ENCODE measurements around the gene ENPP7.

Gene ENPP7

GRCh38 chr17:79784353-79785016, 53.7 kb downstream of the ENPP7 start:
- Histone ChIP-seq H3K4me3 (ENCODE audit: low read length) (no peak overlapping the region), H3K9me3 (ENCODE audit: control insufficient read depth, low read length) (no peaks in the 10 kb centered on the region), H3K36me3 (ENCODE audit: control insufficient read depth, insufficient read depth, low read length, severe bottlenecking) (no peaks in the 10 kb centered on the region), H3K9ac (ENCODE audit: low read length) (no peak overlapping the region), H3K27me3 (replicated peaks; ENCODE audit: control insufficient read depth, insufficient read depth, low read length) (peaks cover 69% of the 10 kb centered on the region), H3K4me1 (ENCODE audit: control insufficient read depth, insufficient read depth, low read length) (no peaks in the 10 kb centered on the region)
- DNase-seq (ENCODE audit: low read depth): no peak

GRCh38 chr17:79785017-79785899, 54.5 kb downstream of the ENPP7 start:
- no peak for DNase-seq (ENCODE audit: low read depth)
- Histone ChIP-seq H3K4me1 (ENCODE audit: control insufficient read depth, insufficient read depth, low read length) (peaks cover 3% of the 10 kb centered on the region), H3K27me3 (replicated peaks; ENCODE audit: control insufficient read depth, insufficient read depth, low read length) (peaks cover 69% of the 10 kb centered on the region), H3K36me3 (ENCODE audit: control insufficient read depth, insufficient read depth, low read length, severe bottlenecking) (no peaks in the 10 kb centered on the region), H3K9ac (ENCODE audit: low read length) (no peak overlapping the region), H3K9me3 (ENCODE audit: control insufficient read depth, low read length) (no peaks in the 10 kb centered on the region), H3K4me3 (ENCODE audit: low read length) (no peak overlapping the region)

GRCh38 chr17:79785900-79786810, 55.4 kb downstream of the ENPP7 start:
- DNase-seq (ENCODE audit: low read depth): no peak
- H3K27me3 ChIP-seq (replicated peaks; ENCODE audit: control insufficient read depth, insufficient read depth, low read length): peaks cover 73% of the 10 kb centered on the region

GRCh38 chr17:79786930-79787643, 56.3 kb downstream of the ENPP7 start:
- no peak for DNase-seq (ENCODE audit: low read depth)
- Histone ChIP-seq H3K9ac (ENCODE audit: low read length) (no peak overlapping the region), H3K9me3 (ENCODE audit: control insufficient read depth, low read length) (no peaks in the 10 kb centered on the region), H3K4me3 (ENCODE audit: low read length) (no peak overlapping the region), H3K36me3 (ENCODE audit: control insufficient read depth, insufficient read depth, low read length, severe bottlenecking) (no peaks in the 10 kb centered on the region), H3K27me3 (replicated peaks; ENCODE audit: control insufficient read depth, insufficient read depth, low read length) (peaks cover 75% of the 10 kb centered on the region), H3K4me1 (ENCODE audit: control insufficient read depth, insufficient read depth, low read length) (peaks cover 4% of the 10 kb centered on the region)

More at GRCh38 chr17:79785900-79786810, 55.4 kb downstream of the ENPP7 start:
- no peaks in the 10 kb centered on the region for H3K36me3 ChIP-seq (ENCODE audit: control insufficient read depth, insufficient read depth, low read length, severe bottlenecking)
- H3K9ac ChIP-seq (ENCODE audit: low read length): no peak overlapping the region
- no peaks in the 10 kb centered on the region for H3K9me3 ChIP-seq (ENCODE audit: control insufficient read depth, low read length)
- peaks cover 4% of the 10 kb centered on the region for H3K4me1 ChIP-seq (ENCODE audit: control insufficient read depth, insufficient read depth, low read length)
- H3K4me3 ChIP-seq (ENCODE audit: low read length): no peak overlapping the region

- Histone ChIP-seq H3K27me3 (replicated peaks; ENCODE audit: control insufficient read depth, insufficient read depth, low read length) (peaks cover 73% of the 10 kb centered on the region), H3K9me3 (ENCODE audit: control insufficient read depth, low read length) (no peaks in the 10 kb centered on the region), H3K9ac (ENCODE audit: low read length) (no peak overlapping the region), H3K4me3 (ENCODE audit: low read length) (no peak overlapping the region), H3K4me1 (ENCODE audit: control insufficient read depth, insufficient read depth, low read length) (peaks cover 11% of the 10 kb centered on the region), H3K36me3 (ENCODE audit: control insufficient read depth, insufficient read depth, low read length, severe bottlenecking) (no peaks in the 10 kb centered on the region)
- no peak for DNase-seq (ENCODE audit: low read depth)
Measured at GRCh38 chr17:79788455-79788854, 57.7 kb downstream of the ENPP7 start.

- Histone ChIP-seq H3K9me3 (ENCODE audit: control insufficient read depth, low read length) (no peaks in the 10 kb centered on the region), H3K4me3 (ENCODE audit: low read length) (no peak overlapping the region), H3K36me3 (ENCODE audit: control insufficient read depth, insufficient read depth, low read length, severe bottlenecking) (no peaks in the 10 kb centered on the region), H3K27me3 (replicated peaks; ENCODE audit: control insufficient read depth, insufficient read depth, low read length) (peaks cover 73% of the 10 kb centered on the region), H3K9ac (ENCODE audit: low read length) (no peak overlapping the region), H3K4me1 (ENCODE audit: control insufficient read depth, insufficient read depth, low read length) (peaks cover 17% of the 10 kb centered on the region)
- DNase-seq (ENCODE audit: low read depth): no peak
Measured at GRCh38 chr17:79788989-79789942, 58.5 kb downstream of the ENPP7 start.

GRCh38 chr17:79789943-79790804, 59.4 kb downstream of the ENPP7 start:
- peak; percentile 80 for DNase-seq (ENCODE audit: low read depth)
- Histone ChIP-seq H3K9ac (ENCODE audit: low read length) (no peak overlapping the region), H3K4me1 (ENCODE audit: control insufficient read depth, insufficient read depth, low read length) (peaks cover 17% of the 10 kb centered on the region), H3K36me3 (ENCODE audit: control insufficient read depth, insufficient read depth, low read length, severe bottlenecking) (no peaks in the 10 kb centered on the region), H3K9me3 (ENCODE audit: control insufficient read depth, low read length) (no peaks in the 10 kb centered on the region), H3K27me3 (replicated peaks; ENCODE audit: control insufficient read depth, insufficient read depth, low read length) (peaks cover 69% of the 10 kb centered on the region), H3K4me3 (ENCODE audit: low read length) (no peak overlapping the region)

- H3K27me3 ChIP-seq (replicated peaks; ENCODE audit: control insufficient read depth, insufficient read depth, low read length): peaks cover 61% of the 10 kb centered on the region
- peaks cover 22% of the 10 kb centered on the region for H3K4me1 ChIP-seq (ENCODE audit: control insufficient read depth, insufficient read depth, low read length)
- H3K36me3 ChIP-seq (ENCODE audit: control insufficient read depth, insufficient read depth, low read length, severe bottlenecking): no peaks in the 10 kb centered on the region
- no peaks in the 10 kb centered on the region for H3K9me3 ChIP-seq (ENCODE audit: control insufficient read depth, low read length)
- no peak for DNase-seq (ENCODE audit: low read depth)
- H3K9ac ChIP-seq (ENCODE audit: low read length): no peak overlapping the region
- H3K4me3 ChIP-seq (ENCODE audit: low read length): no peak overlapping the region
Measured at GRCh38 chr17:79790805-79791734, 60.3 kb downstream of the ENPP7 start.
